GM13977 (cell line): ENCODE results near the gene HNRNPA2B1.
A peak's percentile ranks its signal among the peaks of the same experiment; 100 is the strongest.
"Not testable (repeated sequence)": the region's sequence is repeated elsewhere in the genome, so short reads cannot be mapped to it uniquely, and the experiment has no call there.

Experiments
- DNase-seq: peaks from one replicate; pipeline ENCODE4 v3.0.0; 2012; ENCODE audit warnings: low spot score
- in situ Hi-C: fragments of 300-500 bp; cut with MboI; formaldehyde crosslinking; loops from one replicate; pipeline ENCODE4 v1.12.0; 2022; ENCODE audit warnings: low sequenced_read_pairs, low pct_unique_long_range_greater_than_20kb, mixed read lengths, inconsistent platforms; ENCODE audit not compliant: unreplicated experiment
- TF ChIP-seq, protein P1 (sequence below): IDR thresholded peaks from 2 replicates; pipeline ENCODE4 v1.5.1; 2012; ENCODE audit warnings: mild to moderate bottlenecking, control low read depth; ENCODE audit not compliant: insufficient read depth; ENCODE audit errors: extremely low read depth, missing control alignments

Gene HNRNPA2B1

DNA sequence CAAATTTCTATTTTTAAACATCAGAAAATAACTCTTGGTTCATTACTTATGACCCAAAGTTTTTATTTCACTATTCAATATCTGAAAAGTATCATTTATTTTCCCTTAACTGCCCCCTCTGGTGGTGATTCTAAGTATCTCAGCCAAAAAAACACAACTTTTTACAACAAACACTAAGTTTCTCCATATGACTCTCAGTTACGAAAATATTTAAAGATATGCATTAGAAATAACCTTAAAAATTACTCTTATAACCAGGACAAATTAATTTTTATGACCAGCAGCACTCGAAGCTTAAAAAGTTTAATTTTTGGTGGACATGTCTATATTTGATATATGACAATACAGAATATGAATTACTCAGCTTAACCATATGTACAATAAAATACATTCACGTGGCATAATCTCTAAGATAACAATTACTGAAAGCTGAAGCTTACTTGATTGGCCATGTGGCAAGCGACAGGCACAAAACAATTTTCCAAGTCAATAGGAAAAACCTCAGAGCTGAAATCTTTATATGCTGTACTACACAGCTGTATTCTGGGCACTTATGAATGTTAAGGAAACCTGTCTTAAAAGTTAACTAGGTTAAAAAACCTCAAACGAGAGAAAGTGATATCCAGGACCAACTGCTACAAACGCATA, 2.3 kb downstream of the HNRNPA2B1 start:
- DNase-seq: no peak
- TF ChIP-seq, protein P1, sequence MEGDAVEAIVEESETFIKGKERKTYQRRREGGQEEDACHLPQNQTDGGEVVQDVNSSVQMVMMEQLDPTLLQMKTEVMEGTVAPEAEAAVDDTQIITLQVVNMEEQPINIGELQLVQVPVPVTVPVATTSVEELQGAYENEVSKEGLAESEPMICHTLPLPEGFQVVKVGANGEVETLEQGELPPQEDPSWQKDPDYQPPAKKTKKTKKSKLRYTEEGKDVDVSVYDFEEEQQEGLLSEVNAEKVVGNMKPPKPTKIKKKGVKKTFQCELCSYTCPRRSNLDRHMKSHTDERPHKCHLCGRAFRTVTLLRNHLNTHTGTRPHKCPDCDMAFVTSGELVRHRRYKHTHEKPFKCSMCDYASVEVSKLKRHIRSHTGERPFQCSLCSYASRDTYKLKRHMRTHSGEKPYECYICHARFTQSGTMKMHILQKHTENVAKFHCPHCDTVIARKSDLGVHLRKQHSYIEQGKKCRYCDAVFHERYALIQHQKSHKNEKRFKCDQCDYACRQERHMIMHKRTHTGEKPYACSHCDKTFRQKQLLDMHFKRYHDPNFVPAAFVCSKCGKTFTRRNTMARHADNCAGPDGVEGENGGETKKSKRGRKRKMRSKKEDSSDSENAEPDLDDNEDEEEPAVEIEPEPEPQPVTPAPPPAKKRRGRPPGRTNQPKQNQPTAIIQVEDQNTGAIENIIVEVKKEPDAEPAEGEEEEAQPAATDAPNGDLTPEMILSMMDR: peak; percentile 58
- in situ Hi-C loops: loop anchor here (5.0 to 25.0 kb wide), 3 partner anchors 106 to 311 kb away; no protein-coding TSS in a partner anchor

DNA sequence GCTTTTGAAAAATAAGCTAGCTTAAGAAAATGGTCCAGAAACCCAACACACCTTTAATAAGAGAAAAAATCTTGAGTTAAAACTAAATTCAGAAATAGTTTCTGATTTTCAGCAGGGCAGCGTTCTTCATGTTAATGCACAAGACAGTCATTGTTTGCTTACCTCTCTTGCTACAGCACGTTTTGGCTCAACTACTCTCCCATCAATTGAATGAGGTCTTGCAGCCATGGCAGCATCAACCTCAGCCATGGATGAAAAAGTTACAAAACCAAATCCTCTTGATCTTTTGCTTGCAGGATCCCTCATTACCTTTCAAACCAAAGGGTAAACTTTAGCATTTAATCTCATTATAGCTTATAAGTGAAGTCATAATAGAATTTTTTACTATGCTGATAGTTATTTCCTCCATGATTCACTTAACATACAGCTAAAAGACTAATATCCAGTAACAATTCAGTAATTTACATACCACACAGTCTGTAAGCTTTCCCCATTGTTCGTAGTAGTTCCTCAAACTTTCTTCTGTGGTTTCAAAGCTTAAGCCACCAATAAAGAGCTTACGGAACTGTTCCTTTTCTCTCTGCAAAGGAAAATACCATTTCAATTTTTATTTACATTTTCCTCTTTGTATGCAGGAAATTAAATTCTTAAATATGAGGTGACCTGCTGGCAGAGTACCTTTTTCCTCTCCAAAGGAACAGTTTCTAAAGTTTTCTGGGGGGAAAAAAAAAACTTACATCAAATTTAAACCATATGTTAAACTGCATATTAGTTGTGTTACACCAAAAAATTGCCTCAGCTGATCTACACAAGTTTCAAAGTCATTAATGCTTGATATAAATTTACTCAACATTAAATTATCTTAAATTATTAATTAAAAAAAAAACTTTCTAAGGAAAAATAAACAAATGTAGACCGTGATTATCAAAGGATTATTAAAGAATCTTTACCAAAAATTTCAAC, 3.1 kb downstream of the HNRNPA2B1 start:
- in situ Hi-C loops: loop anchor here (5.0 to 25.0 kb wide), 3 partner anchors 105 to 310 kb away; no protein-coding TSS in a partner anchor
- no peak for DNase-seq

DNA sequence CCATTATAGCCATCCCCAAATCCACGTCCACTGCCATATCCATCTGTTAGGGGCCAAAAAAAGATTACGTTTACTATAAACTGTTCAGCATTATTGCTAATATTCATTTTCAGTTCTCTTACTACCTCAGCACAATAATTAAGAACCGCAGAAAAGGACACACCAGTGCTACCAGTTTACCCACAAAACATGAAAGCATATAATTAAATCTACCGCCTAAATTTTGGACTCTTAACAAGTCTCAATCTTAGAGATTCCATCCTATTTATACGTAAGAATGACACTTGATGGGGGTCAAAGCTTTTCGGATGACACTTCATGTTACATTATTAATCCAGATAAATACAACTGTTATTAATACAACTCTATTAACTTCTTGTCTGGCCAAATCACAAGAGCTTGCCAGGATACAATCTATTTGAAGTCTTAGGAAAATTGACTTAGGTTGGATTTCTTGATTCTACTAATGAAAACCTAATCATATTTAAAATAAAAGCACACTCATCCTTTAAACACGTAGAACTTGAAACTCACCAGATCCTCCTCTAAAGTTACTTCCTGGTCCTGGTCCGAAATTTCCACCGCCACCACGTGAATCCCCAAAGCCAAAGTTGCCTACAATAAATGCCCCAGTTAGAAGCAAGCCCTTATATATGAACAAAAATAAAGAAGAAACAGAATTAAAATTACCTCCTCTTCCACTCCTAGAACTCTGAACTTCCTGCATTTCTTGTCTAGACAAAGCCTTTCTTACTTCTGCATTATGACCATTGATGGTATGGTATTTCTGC, 4.5 kb downstream of the HNRNPA2B1 start:
- DNase-seq: no peak
- TF ChIP-seq, protein P1: no peak
- in situ Hi-C loops: loop anchor here (5.0 to 25.0 kb wide), 3 partner anchors 104 to 309 kb away; no protein-coding TSS in a partner anchor

More for the DNA sequence above, 3.1 kb downstream of the HNRNPA2B1 start:
- TF ChIP-seq, protein P1: no peak

DNA sequence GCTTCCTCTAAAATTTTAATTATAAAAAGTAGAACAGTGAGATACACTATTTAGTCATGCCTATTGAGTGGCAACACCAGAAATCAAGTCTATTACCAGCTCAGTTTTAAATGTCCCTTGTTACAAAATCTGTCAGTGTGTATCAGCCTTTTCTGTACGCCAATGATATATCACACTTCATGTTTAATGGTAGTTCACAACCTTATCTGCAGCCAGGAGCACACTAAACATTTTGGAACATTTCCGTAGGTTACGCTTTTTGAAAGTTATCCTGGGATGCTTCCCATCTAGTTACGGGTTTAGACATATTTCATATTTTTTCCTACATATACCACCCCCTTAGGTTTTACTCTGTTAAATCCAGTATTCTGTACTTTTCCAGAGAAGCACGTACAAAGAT, 5.4 kb downstream of the HNRNPA2B1 start:
- TF ChIP-seq, protein P1: no peak
- in situ Hi-C loops: loop anchor here (5.0 to 25.0 kb wide), 3 partner anchors 103 to 308 kb away; no protein-coding TSS in a partner anchor
- DNase-seq: no peak

DNA sequence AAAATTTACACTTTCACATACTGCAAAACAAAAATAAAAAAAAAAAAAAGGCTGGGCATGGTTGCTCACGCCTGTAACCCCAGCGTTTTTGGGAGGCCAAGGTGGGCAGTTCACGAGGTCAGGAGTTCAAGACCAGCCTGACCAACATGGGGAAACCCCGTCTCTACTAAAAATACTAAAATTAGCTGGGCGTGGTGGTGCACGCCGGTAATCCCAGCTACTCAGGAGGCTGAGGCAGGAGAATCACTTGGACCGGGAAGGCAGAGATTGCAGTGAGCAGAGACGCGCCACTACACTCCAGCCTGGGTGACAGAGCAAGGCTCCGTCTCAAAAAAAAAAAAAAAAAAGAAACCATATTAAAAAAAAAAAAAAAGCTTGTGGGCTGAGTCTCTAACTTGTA, 5.8 kb downstream of the HNRNPA2B1 start:
- in situ Hi-C loops: loop anchor here (5.0 to 25.0 kb wide), 3 partner anchors 102 to 307 kb away; no protein-coding TSS in a partner anchor
- DNase-seq: not testable (repeated sequence)

DNA sequence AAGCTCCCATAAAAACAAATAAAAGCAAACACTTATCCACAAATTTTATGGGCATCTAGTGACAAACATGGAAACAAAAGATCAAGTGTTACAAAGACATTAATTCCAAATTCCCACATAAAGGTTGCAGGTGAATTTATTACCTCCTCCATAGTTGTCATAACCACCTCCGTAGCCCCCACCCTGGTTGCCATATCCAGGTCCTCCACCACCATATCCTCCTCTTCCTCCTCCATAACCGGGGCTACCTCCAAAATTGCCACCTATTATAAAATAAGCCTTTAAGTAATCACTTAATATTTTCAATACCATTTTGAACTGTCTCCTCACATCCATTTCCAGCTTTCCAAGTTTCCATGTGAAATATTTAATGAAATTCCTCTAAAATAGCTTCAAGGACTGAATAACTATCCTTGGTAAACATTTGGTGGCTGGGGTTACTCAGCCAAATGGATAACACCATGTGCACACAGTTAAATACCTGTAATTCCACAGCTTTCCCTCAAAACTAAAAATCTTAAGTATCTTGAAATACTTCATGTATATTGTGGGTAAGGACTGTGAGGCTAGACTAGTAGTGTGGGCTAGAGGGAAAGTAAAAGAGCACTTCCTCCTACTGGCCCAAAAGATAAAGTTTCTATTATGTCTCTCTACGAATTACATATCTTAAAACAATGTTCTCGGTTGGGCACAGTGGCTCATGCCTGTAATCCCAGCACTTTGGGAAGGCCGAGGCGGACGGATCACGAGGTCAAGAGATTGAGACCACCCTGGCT, 6.9 kb downstream of the HNRNPA2B1 start:
- in situ Hi-C loops: loop anchor here (10.0 to 25.0 kb wide), 2 partner anchors 229 to 306 kb away; no protein-coding TSS in a partner anchor
- TF ChIP-seq, protein P1: no peak
- no peak for DNase-seq
